Liver (tissue), 9 donors: Measurements from ENCODE around the gene IRGQ. TPM values are rescaled to one million over a fixed set of nuclear protein-coding genes. Genes with fewer than 3 reads are reported as not detected.

Experiments used
- DNase-seq: peaks from one replicate; pipeline ENCODE4 v3.0.0-alpha.2; 2017; ENCODE audit warnings: low spot score
- H3K27ac ChIP-seq, 2 donors: one replicate each; pipeline ENCODE4 v1.7.0; 2013; ENCODE audit warnings: inconsistent platforms in 2 of 2, low read length in 2 of 2, control low read depth in 1 of 2, low read depth in 1 of 2, mild to moderate bottlenecking in 1 of 2
- H3K27me3 ChIP-seq, 4 donors: one replicate each; pipeline versions ENCODE4 v1.6.1 to v1.7.0; 2013; ENCODE audit warnings: low read length in 3 of 4, inconsistent platforms in 1 of 4, mild to moderate bottlenecking in 1 of 4, moderate library complexity in 1 of 4; ENCODE audit not compliant: control insufficient read depth in 4 of 4, insufficient read depth in 4 of 4
- H3K36me3 ChIP-seq, 4 donors: one replicate each; pipeline versions ENCODE4 v1.6.1 to v1.7.0; 2013; ENCODE audit warnings: low read length in 3 of 4, mild to moderate bottlenecking in 3 of 4, low read depth in 1 of 4, moderate library complexity in 1 of 4; ENCODE audit not compliant: control insufficient read depth in 4 of 4, insufficient read depth in 3 of 4
- H3K4me1 ChIP-seq, 4 donors: one replicate each; pipeline versions ENCODE4 v1.6.1 to v1.7.0; 2013; ENCODE audit warnings: low read length in 3 of 4, mild to moderate bottlenecking in 3 of 4, moderate library complexity in 1 of 4; ENCODE audit not compliant: control insufficient read depth in 4 of 4, insufficient read depth in 4 of 4
- H3K4me3 ChIP-seq, 3 donors: one replicate each; pipeline versions ENCODE4 v1.6.1 to v1.7.0; 2013; ENCODE audit warnings: low read length in 3 of 3, control low read depth in 1 of 3, low read depth in 1 of 3, mild to moderate bottlenecking in 1 of 3
- H3K9ac ChIP-seq, 2 donors: one replicate each; pipeline ENCODE4 v1.7.0; 2013; ENCODE audit warnings: low read length in 2 of 2, mild to moderate bottlenecking in 2 of 2, moderate library complexity in 2 of 2, control low read depth in 1 of 2, low read depth in 1 of 2
- H3K9me3 ChIP-seq, 4 donors: one replicate each; pipeline versions ENCODE4 v1.6.1 to v1.7.0; 2013; ENCODE audit warnings: low read length in 3 of 4; ENCODE audit not compliant: control insufficient read depth in 4 of 4
- EGR1 ChIP-seq, 2 donors: IDR thresholded peaks; 2 replicates each; pipeline ENCODE4 v1.6.1; 2016 to 2018; ENCODE audit warnings: antibody characterized with exemption in 2 of 2, low read depth in 2 of 2
- FOXA1 ChIP-seq: IDR thresholded peaks from 2 replicates; pipeline ENCODE4 v1.6.1; 2016; ENCODE audit warnings: antibody characterized with exemption
- FOXA2 ChIP-seq: IDR thresholded peaks from 2 replicates; pipeline ENCODE4 v1.6.1; 2016; ENCODE audit warnings: antibody characterized with exemption
- GABPA ChIP-seq, 2 donors: IDR thresholded peaks in 1 of 2; conservative IDR thresholded peaks in 1 of 2; 2 replicates each; pipeline ENCODE4 v1.6.1; 2016; ENCODE audit warnings: antibody characterized with exemption in 2 of 2, mild to moderate bottlenecking in 1 of 2, moderate library complexity in 1 of 2
- HNF4A ChIP-seq, 2 donors: conservative IDR thresholded peaks; 2 replicates each; pipeline ENCODE4 v1.6.1; 2016; ENCODE audit warnings: antibody characterized with exemption in 2 of 2, mild to moderate bottlenecking in 2 of 2
- HNF4G ChIP-seq: IDR thresholded peaks from 2 replicates; pipeline ENCODE4 v1.6.1; 2016; ENCODE audit warnings: antibody characterized with exemption
- JUND ChIP-seq, 2 donors: IDR thresholded peaks; 2 replicates each; pipeline ENCODE4 v1.6.1; 2016; ENCODE audit warnings: antibody characterized with exemption in 2 of 2
- NR2F2 ChIP-seq: IDR thresholded peaks from 2 replicates; pipeline ENCODE4 v1.6.1; 2016; ENCODE audit warnings: antibody characterized with exemption
- RAD21 ChIP-seq, 2 donors: IDR thresholded peaks; 2 replicates each; pipeline ENCODE4 v1.6.1; 2016; ENCODE audit warnings: antibody characterized with exemption in 2 of 2, mild to moderate bottlenecking in 2 of 2
- RXRA ChIP-seq, 2 donors: IDR thresholded peaks; 2 replicates each; pipeline ENCODE4 v1.6.1; 2017 to 2018; ENCODE audit warnings: antibody characterized with exemption in 2 of 2, mild to moderate bottlenecking in 1 of 2
- SP1 ChIP-seq: IDR thresholded peaks from 2 replicates; pipeline ENCODE4 v1.6.1; 2018; ENCODE audit warnings: antibody characterized with exemption, mild to moderate bottlenecking
- TAF1 ChIP-seq: conservative IDR thresholded peaks from 2 replicates; pipeline ENCODE4 v1.6.1; 2016; ENCODE audit warnings: antibody characterized with exemption, mild to moderate bottlenecking
- WGBS: extraction: QIAGEN DNeasy Blood & Tissue Kit; methylation state at CpG from one replicate; pipeline ENCODE4 v1.1.7; 2013; 5-methylcytosine and 5-hydroxymethylcytosine counted together
- polyA plus RNA-seq, 2 donors: library from polyadenylated mRNA; stranded (reverse) in 1 of 2; unstranded in 1 of 2; fragments of 200-250 nt in 1 of 2; fragments of >200 nt in 1 of 2; fragmentation: Nextera tagmentation in 1 of 2; extraction: Ambion mirVana in 1 of 2; gene quantifications; one replicate each; pipeline versions ENCODE4 v1.2.1 to v1.2.3, GENCODE V29; 2013 to 2015
- total RNA-seq, 2 donors: library from RNA; depleted of rRNA; stranded (reverse); fragments of >200 nt; gene quantifications; one replicate each; pipeline ENCODE4 v1.2.3, GENCODE V29; 2014
- TF ChIP-seq, protein P1 (sequence below): IDR thresholded peaks from 2 replicates; pipeline ENCODE4 v1.6.1; 2016; ENCODE audit warnings: antibody characterized with exemption
- TF ChIP-seq, protein P2 (sequence below): IDR thresholded peaks from 2 replicates; pipeline ENCODE4 v1.6.1; 2016; ENCODE audit warnings: antibody characterized with exemption
- TF ChIP-seq, protein P3 (sequence below): fragments of 150-350 bp; IDR thresholded peaks from 2 replicates; pipeline ENCODE4 v1.5.1; 2017; ENCODE audit warnings: improper control_type of control experiment, low read depth, low read length; ENCODE audit not compliant: missing input control
- donor health status: healthy.
- donor health status: healthy.
- donor health status: healthy.
- donor health status: healthy.
- donor health status: healthy.

Gene IRGQ
- total and polyA plus RNA-seq, 4 donors, result 2.8 to 15.5 (median 5.2) TPM

DNA sequence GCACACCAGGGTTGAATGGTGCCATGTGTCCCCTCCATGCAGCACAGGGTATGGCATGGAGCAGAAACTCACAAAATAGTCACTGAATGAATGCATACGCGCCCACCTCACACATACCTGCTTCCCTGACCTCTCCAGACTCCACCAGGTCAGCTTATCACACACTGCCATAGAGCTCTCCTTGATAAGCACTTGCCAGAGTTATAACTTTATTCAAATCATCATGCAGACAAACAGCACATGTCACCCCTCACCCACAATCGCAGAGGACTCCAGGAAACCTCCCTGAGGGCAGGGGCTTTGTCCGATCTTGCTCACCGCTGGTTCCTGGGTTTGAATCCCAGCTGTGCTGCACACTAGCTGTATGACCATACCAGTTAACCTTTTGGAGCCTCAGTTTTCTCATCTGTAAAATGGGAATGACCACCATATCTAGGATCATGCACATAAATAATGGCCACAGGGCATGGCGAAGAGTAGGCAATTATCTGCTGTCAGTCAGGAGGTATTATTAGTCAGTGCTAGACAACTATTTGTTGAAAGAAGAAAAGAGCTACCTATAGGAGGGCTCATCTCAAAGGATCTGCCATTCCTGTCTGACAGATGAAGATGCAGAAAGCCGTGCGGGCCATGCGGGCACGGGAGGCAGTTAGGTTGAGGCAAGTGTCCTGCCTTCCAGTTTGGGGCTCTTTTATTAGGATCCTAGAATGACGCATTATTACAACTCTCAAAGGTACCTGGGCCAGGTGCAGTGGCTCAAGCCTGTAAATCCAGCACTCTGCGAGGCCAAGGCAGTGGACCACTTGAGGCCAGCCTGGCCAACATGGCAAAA, 34.6 kb downstream of the IRGQ start (continued):
- TF ChIP-seq, protein P1, sequence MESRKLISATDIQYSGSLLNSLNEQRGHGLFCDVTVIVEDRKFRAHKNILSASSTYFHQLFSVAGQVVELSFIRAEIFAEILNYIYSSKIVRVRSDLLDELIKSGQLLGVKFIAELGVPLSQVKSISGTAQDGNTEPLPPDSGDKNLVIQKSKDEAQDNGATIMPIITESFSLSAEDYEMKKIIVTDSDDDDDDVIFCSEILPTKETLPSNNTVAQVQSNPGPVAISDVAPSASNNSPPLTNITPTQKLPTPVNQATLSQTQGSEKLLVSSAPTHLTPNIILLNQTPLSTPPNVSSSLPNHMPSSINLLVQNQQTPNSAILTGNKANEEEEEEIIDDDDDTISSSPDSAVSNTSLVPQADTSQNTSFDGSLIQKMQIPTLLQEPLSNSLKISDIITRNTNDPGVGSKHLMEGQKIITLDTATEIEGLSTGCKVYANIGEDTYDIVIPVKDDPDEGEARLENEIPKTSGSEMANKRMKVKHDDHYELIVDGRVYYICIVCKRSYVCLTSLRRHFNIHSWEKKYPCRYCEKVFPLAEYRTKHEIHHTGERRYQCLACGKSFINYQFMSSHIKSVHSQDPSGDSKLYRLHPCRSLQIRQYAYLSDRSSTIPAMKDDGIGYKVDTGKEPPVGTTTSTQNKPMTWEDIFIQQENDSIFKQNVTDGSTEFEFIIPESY, result no peak
- no peak for TF ChIP-seq JUND (IDR thresholded peaks at IDR 0.05)

DNA sequence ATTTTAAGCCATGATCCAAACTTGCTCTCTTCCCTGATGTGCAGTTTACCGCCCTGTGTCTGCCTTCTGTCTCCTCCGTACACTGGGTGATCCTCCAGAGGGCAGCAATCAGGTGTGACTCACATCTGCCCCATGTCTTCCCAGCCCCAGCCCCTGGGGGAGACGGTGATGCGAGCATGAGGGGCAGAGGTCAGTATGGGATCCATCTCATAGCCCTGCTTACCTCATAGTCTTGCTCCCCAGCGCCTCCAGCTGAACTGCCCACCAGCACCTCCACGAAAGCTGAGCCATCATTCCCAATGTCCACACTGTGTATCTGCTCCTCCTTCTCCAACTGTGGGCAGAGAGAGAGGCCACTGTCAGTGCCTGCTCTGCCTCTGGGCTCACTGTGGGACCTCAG, 35.2 kb downstream of the IRGQ start:
- Histone ChIP-seq H3K27ac (no peak overlapping the region), H3K9ac (no peak overlapping the region)
- TF ChIP-seq SP1 (no peak), GABPA (IDR thresholded peaks at IDR 0.05 in 1 of 2, conservative IDR thresholded peaks at IDR 0.05 in 1 of 2) (no peak), RAD21 (IDR thresholded peaks at IDR 0.05) (no peak), FOXA1 (no peak), HNF4A (conservative IDR thresholded peaks at IDR 0.05) (no peak), EGR1 (IDR thresholded peaks at IDR 0.05; ENCODE audit: low read depth in 2 of 2) (no peak), TAF1 (no peak), JUND (IDR thresholded peaks at IDR 0.05) (no peak), FOXA2 (no peak), NR2F2 (no peak), HNF4G (no peak)
- TF ChIP-seq, protein P1, result no peak
- TF ChIP-seq, protein P2, sequence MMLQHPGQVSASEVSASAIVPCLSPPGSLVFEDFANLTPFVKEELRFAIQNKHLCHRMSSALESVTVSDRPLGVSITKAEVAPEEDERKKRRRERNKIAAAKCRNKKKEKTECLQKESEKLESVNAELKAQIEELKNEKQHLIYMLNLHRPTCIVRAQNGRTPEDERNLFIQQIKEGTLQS, result no peak

DNA sequence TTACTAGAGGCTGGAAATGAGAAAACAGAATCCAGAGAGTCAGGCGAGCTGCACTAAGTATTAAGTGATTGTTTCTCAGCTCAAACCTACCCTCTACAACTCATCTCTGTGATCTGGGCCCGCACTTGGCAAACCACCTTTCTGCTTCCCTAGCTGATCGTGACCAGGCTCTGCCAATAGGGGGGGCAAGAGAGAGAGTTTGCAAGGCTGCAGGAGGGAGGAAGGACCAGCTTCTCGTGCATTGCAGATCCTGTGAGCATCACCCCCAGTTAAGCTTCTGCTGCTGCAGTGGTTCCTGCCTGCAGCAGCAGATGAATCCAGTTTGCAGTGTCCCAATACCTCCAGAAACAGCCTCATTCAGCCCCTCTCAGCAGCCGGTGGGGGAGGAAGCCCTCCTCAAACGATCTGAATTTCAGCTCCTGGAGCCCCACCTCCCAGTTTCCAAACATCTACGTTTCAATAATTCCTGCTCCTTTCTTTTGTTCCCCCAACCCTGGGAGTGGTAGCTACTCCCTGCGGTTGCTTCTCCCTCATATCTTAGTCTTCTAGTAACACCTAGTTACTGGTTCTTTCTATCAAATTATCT, 40.7 kb downstream of the IRGQ start:
- Histone ChIP-seq H3K36me3 (peaks cover 8 to 29% (median 13%) of the 10 kb centered on the region in 4 donors), H3K4me3 (no peak overlapping the region), H3K27me3 (no peaks in the 10 kb centered on the region), H3K4me1 (no peaks in the 10 kb centered on the region), H3K9me3 (no peaks in the 10 kb centered on the region), H3K27ac (no peak overlapping the region), H3K9ac (no peak overlapping the region)
- DNase-seq, result peak; percentile 83
- no peak for TF ChIP-seq NR2F2
- TF ChIP-seq, protein P1, result no peak
- no peak for TF ChIP-seq RXRA (IDR thresholded peaks at IDR 0.05)
- TF ChIP-seq, protein P3, sequence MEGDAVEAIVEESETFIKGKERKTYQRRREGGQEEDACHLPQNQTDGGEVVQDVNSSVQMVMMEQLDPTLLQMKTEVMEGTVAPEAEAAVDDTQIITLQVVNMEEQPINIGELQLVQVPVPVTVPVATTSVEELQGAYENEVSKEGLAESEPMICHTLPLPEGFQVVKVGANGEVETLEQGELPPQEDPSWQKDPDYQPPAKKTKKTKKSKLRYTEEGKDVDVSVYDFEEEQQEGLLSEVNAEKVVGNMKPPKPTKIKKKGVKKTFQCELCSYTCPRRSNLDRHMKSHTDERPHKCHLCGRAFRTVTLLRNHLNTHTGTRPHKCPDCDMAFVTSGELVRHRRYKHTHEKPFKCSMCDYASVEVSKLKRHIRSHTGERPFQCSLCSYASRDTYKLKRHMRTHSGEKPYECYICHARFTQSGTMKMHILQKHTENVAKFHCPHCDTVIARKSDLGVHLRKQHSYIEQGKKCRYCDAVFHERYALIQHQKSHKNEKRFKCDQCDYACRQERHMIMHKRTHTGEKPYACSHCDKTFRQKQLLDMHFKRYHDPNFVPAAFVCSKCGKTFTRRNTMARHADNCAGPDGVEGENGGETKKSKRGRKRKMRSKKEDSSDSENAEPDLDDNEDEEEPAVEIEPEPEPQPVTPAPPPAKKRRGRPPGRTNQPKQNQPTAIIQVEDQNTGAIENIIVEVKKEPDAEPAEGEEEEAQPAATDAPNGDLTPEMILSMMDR, result peak; percentile 68
- peak; percentile 78 to 85 for TF ChIP-seq RAD21 (IDR thresholded peaks at IDR 0.05)
- WGBS, result 47% methylated on average over 8 of the region's 8 CpGs

More for the DNA sequence above, 35.2 kb downstream of the IRGQ start:
- H3K27me3 ChIP-seq, result no peaks in the 10 kb centered on the region
- no peaks in the 10 kb centered on the region for H3K4me1 ChIP-seq
- 88% methylated on average over 6 of the region's 6 CpGs for WGBS
- H3K4me3 ChIP-seq, result no peak overlapping the region
- no peaks in the 10 kb centered on the region for H3K9me3 ChIP-seq
- H3K36me3 ChIP-seq, result peaks cover 0 to 7% (median 2%) of the 10 kb centered on the region in 4 donors
- no peak for DNase-seq
